ENCODE measurements around the gene STRBP. TPM values are rescaled to one million over a fixed set of nuclear protein-coding genes. Genes with fewer than 3 reads are reported as not detected.

The STRBP gene
- 48.0 TPM for polyA plus RNA-seq (2013, experiment 1 of 2)
- polyA plus RNA-seq (2013, experiment 2 of 2) = 48.6 TPM

DNA sequence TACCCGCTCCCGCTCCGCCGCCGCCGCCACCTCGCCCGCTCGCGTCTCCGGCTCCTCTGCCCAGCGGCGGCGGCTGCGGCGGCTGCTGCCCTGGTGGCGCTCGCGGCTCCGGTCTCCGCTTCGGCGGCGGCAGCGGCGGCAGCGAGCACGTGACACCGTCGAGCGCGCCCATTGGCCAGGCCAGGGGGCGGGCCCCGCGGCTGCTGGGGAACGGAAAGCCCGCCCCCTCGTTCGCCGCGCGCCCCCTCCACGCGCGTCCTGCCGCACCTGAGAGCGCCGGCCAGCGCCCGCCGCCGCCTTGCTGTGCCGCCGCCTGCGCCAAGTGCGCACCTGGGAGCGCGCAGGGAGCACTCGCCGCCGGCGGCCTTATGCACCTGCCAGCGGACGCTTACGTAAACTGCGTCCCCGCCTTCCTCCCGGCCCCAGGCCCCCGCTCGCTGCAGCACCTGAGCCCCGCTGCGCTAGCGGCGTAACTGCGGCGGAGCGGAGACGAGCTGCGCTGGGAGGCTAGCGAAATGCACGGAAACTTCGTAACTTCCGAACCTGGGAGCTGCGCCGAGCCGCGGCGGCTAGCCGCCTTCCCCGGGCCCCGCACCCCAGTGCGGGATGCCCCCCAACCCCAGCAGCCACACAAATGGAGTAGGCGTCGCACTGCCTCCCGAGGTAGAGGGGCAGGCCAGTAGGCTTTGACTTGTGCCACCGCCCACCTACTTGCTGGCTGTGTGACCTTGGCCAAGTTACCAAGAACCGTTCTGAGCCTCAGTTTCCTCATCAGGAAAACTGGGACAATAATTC, at the start of gene STRBP:
STRBP (minus strand) TSS at position 122 of the 795 bp plus-strand sequence. CDS start 84,452 bp downstream, outside the sequence.
- peaks cover 13% of the 10 kb centered on the region for H3K79me1 ChIP-seq (ENCODE audit: low read length)
- H3K79me2 ChIP-seq (ENCODE audit: control insufficient read depth, insufficient read depth, low read length) = peaks cover 19% of the 10 kb centered on the region
- H2BK120ac ChIP-seq (ENCODE audit: low read depth, low read length) = no peak within 1 kb of the TSS
- peak within 1 kb of the TSS; percentile 81 for H3K9ac ChIP-seq (ENCODE audit: low read length)
- H2BK5ac ChIP-seq (ENCODE audit: low read length) = no peak within 1 kb of the TSS
- no peaks in the 10 kb centered on the region for H3K27me3 ChIP-seq (ENCODE audit: insufficient read depth, low read length, poor library complexity)
- no peak within 1 kb of the TSS for H4K5ac ChIP-seq (ENCODE audit: low read length)
- WGBS (ENCODE audit: extremely low coverage, insufficient coverage, low lambda C conversion rate) = no CpG with 5 or more reads among the region's 97 CpGs
- no peaks in the 10 kb centered on the region for H3K36me3 ChIP-seq (ENCODE audit: control insufficient read depth, insufficient read depth, low read length)
- H3K4me3 ChIP-seq (ENCODE audit: low read length) = peak within 1 kb of the TSS; percentile 74
- no peak within 1 kb of the TSS for H3K23ac ChIP-seq (ENCODE audit: low read length)
- H2AK5ac ChIP-seq (ENCODE audit: low read length) = no peak within 1 kb of the TSS
- peak within 1 kb of the TSS; percentile 85 for H3K18ac ChIP-seq (ENCODE audit: low read length)
- H2BK15ac ChIP-seq (replicated peaks; ENCODE audit: low read depth) = no peak within 1 kb of the TSS
- peak within 1 kb of the TSS; percentile 62 for H3K4me2 ChIP-seq (ENCODE audit: low read length)
- H3K4me1 ChIP-seq (ENCODE audit: control insufficient read depth, low read depth, low read length) = peaks cover 9% of the 10 kb centered on the region
- peak within 1 kb of the TSS; percentile 52 for H3K27ac ChIP-seq (ENCODE audit: low read depth, low read length)
- peak within 1 kb of the TSS; percentile 57 for H3K4ac ChIP-seq (ENCODE audit: low read depth, low read length)
- no peak within 1 kb of the TSS for H4K8ac ChIP-seq (ENCODE audit: low read depth, low read length)
- peak; percentile 90 for DNase-seq
- peak within 1 kb of the TSS; percentile 91 for H3K56ac ChIP-seq (ENCODE audit: low read length)

DNA sequence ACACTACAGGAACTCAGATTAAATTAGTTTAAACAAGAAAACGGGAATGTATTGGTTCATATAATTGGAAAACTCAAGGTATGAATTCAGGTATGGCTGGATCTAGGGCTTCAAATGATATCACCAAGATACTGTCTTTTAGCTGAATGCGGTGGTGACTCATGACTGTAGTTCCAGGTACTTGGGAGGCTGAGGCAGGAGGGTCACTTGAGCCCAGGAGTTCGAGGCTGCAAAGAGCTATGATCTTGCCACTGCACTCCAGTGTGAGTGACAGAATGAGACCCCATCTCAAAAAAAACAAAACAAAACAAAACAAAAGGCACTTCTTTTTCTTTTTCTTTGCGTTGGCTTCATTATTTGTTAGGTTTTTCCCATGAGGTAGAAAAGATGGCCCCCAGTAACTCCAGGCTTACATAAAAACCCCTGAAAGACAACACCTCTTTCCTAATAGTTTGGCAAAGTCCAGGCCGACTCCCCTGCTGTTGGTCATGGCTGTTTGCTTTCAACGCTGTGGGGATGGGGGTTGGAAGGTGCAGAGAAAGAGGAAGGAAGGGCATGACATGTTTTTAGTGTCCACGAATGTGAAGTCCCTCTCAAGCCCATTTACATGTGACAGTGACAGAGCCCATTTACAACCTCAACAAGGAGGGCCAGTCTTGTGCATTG, 47.8 kb upstream of the STRBP start:
- Histone ChIP-seq H3K23ac (ENCODE audit: low read length) (no peak overlapping the region), H2BK120ac (ENCODE audit: low read depth, low read length) (no peak overlapping the region), H3K27me3 (ENCODE audit: insufficient read depth, low read length, poor library complexity) (no peaks in the 10 kb centered on the region), H3K56ac (ENCODE audit: low read length) (no peak overlapping the region), H4K5ac (ENCODE audit: low read length) (no peak overlapping the region), H2BK5ac (ENCODE audit: low read length) (no peak overlapping the region), H3K36me3 (ENCODE audit: control insufficient read depth, insufficient read depth, low read length) (no peaks in the 10 kb centered on the region), H2BK15ac (replicated peaks; ENCODE audit: low read depth) (no peak overlapping the region), H3K79me2 (ENCODE audit: control insufficient read depth, insufficient read depth, low read length) (no peaks in the 10 kb centered on the region), H3K18ac (ENCODE audit: low read length) (no peak overlapping the region), H3K4me3 (ENCODE audit: low read length) (no peak overlapping the region), H3K79me1 (ENCODE audit: low read length) (no peaks in the 10 kb centered on the region), H3K4ac (ENCODE audit: low read depth, low read length) (no peak overlapping the region), H2AK5ac (ENCODE audit: low read length) (no peak overlapping the region), H4K8ac (ENCODE audit: low read depth, low read length) (no peak overlapping the region), H3K9ac (ENCODE audit: low read length) (no peak overlapping the region), H3K4me2 (ENCODE audit: low read length) (no peak overlapping the region), H3K4me1 (ENCODE audit: control insufficient read depth, low read depth, low read length) (peaks cover 5% of the 10 kb centered on the region), H3K27ac (ENCODE audit: low read depth, low read length) (no peak overlapping the region)
- DNase-seq = no peak
- WGBS (ENCODE audit: extremely low coverage, insufficient coverage, low lambda C conversion rate) = no CpG with 5 or more reads among the region's 7 CpGs

DNA sequence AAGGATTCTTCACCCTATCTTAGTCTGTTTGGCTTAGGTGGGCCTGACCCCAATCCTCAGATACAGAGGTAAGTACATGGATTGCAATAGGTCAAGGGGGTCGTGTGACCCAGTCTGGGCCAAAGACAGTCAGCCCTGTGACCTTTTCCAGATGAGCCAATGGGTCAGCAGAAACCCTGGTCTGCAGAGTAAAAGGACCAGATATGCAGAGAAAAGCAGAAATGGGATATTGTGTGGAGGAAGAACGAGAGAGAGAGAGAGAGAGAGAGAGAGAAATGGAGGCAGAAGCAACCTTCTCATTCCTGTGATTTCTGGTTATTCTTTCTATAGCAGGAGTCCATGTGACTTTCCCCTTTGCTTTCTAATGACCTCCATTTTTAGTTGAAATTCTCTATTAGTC, 47.2 kb upstream of the STRBP start:
- no peak overlapping the region for H2BK5ac ChIP-seq (ENCODE audit: low read length)
- H3K4me2 ChIP-seq (ENCODE audit: low read length) = no peak overlapping the region
- no peak overlapping the region for H3K4ac ChIP-seq (ENCODE audit: low read depth, low read length)
- DNase-seq = no peak
- H4K8ac ChIP-seq (ENCODE audit: low read depth, low read length) = no peak overlapping the region
- H3K36me3 ChIP-seq (ENCODE audit: control insufficient read depth, insufficient read depth, low read length) = no peaks in the 10 kb centered on the region
- H3K9ac ChIP-seq (ENCODE audit: low read length) = no peak overlapping the region
- H3K4me3 ChIP-seq (ENCODE audit: low read length) = no peak overlapping the region
- H2AK5ac ChIP-seq (ENCODE audit: low read length) = no peak overlapping the region
- no CpG with 5 or more reads among the region's 2 CpGs for WGBS (ENCODE audit: extremely low coverage, insufficient coverage, low lambda C conversion rate)
- peaks cover 5% of the 10 kb centered on the region for H3K4me1 ChIP-seq (ENCODE audit: control insufficient read depth, low read depth, low read length)
- no peaks in the 10 kb centered on the region for H3K27me3 ChIP-seq (ENCODE audit: insufficient read depth, low read length, poor library complexity)
- no peak overlapping the region for H3K56ac ChIP-seq (ENCODE audit: low read length)
- H2BK120ac ChIP-seq (ENCODE audit: low read depth, low read length) = no peak overlapping the region
- H3K79me2 ChIP-seq (ENCODE audit: control insufficient read depth, insufficient read depth, low read length) = no peaks in the 10 kb centered on the region
- no peaks in the 10 kb centered on the region for H3K79me1 ChIP-seq (ENCODE audit: low read length)
- no peak overlapping the region for H3K18ac ChIP-seq (ENCODE audit: low read length)
- H4K5ac ChIP-seq (ENCODE audit: low read length) = no peak overlapping the region
- H3K27ac ChIP-seq (ENCODE audit: low read depth, low read length) = no peak overlapping the region
- H2BK15ac ChIP-seq (replicated peaks; ENCODE audit: low read depth) = no peak overlapping the region
- H3K23ac ChIP-seq (ENCODE audit: low read length) = no peak overlapping the region

DNA sequence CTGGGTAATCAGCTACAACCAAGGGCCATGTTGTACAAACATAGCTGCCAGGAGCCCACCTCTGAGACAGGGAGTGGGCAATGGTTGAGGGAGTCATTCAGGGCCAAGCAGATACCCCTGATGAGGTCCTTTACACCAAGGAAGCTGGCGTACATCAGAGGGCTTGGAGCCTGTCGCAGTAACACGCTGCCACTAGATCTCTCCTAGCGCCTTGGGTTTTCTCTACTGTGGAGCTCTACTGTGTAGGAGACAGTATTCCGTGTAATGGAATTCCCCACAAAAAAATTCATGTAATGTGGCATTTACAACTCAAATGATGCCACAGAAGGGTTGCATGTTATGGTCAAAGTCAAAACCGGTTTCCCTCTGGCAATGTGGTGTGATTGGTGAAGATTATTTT, 46.2 kb upstream of the STRBP start:
- no peak overlapping the region for H3K27ac ChIP-seq (ENCODE audit: low read depth, low read length)
- H2BK5ac ChIP-seq (ENCODE audit: low read length) = no peak overlapping the region
- no peaks in the 10 kb centered on the region for H3K79me2 ChIP-seq (ENCODE audit: control insufficient read depth, insufficient read depth, low read length)
- H3K9ac ChIP-seq (ENCODE audit: low read length) = no peak overlapping the region
- H3K36me3 ChIP-seq (ENCODE audit: control insufficient read depth, insufficient read depth, low read length) = no peaks in the 10 kb centered on the region
- no peak overlapping the region for H3K18ac ChIP-seq (ENCODE audit: low read length)
- no peak overlapping the region for H3K23ac ChIP-seq (ENCODE audit: low read length)
- WGBS (ENCODE audit: extremely low coverage, insufficient coverage, low lambda C conversion rate) = no CpG with 5 or more reads among the region's 6 CpGs
- DNase-seq = no peak
- H3K27me3 ChIP-seq (ENCODE audit: insufficient read depth, low read length, poor library complexity) = no peaks in the 10 kb centered on the region
- H3K4me3 ChIP-seq (ENCODE audit: low read length) = no peak overlapping the region
- H4K8ac ChIP-seq (ENCODE audit: low read depth, low read length) = no peak overlapping the region
- H3K4ac ChIP-seq (ENCODE audit: low read depth, low read length) = no peak overlapping the region
- H3K4me1 ChIP-seq (ENCODE audit: control insufficient read depth, low read depth, low read length) = peaks cover 5% of the 10 kb centered on the region
- no peak overlapping the region for H2BK15ac ChIP-seq (replicated peaks; ENCODE audit: low read depth)
- H2AK5ac ChIP-seq (ENCODE audit: low read length) = no peak overlapping the region
- no peak overlapping the region for H3K4me2 ChIP-seq (ENCODE audit: low read length)
- no peak overlapping the region for H2BK120ac ChIP-seq (ENCODE audit: low read depth, low read length)
- no peaks in the 10 kb centered on the region for H3K79me1 ChIP-seq (ENCODE audit: low read length)
- H4K5ac ChIP-seq (ENCODE audit: low read length) = no peak overlapping the region
- H3K56ac ChIP-seq (ENCODE audit: low read length) = no peak overlapping the region

DNA sequence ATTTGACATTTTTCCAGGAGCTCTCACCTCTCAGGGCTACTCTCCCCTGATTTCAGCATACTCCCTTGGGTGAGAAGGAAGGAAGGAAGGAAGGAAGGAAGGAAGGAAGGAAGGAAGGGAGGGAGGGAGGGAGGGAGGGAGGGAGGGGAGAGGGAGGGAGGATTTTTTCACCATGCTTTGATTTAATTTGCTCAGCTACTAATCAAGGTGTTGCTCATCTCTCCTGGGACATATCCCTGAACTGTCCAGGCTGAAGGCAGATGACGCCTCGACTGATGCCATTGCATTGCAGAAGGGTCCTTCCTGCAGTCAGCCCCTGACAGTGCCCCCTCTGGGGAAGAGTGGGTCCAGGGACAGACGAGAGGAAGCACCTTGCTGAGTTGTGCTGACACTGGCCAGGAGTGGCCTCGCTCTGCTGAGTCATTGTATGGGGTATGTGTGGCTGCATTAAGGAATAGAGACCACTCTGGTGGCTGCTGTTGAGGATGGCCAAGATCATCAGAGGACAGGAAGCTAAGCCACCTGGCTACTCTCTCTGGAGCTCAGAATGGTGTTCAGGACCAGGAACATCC, 44.0 kb upstream of the STRBP start:
- Histone ChIP-seq H3K4me2 (ENCODE audit: low read length) (no peak overlapping the region), H3K23ac (ENCODE audit: low read length) (no peak overlapping the region), H4K8ac (ENCODE audit: low read depth, low read length) (no peak overlapping the region), H3K79me2 (ENCODE audit: control insufficient read depth, insufficient read depth, low read length) (no peaks in the 10 kb centered on the region), H4K5ac (ENCODE audit: low read length) (no peak overlapping the region), H3K9ac (ENCODE audit: low read length) (no peak overlapping the region), H3K36me3 (ENCODE audit: control insufficient read depth, insufficient read depth, low read length) (no peaks in the 10 kb centered on the region), H3K4me1 (ENCODE audit: control insufficient read depth, low read depth, low read length) (peaks cover 3% of the 10 kb centered on the region), H3K56ac (ENCODE audit: low read length) (no peak overlapping the region), H3K4me3 (ENCODE audit: low read length) (no peak overlapping the region), H2BK120ac (ENCODE audit: low read depth, low read length) (no peak overlapping the region), H3K27me3 (ENCODE audit: insufficient read depth, low read length, poor library complexity) (no peaks in the 10 kb centered on the region), H3K18ac (ENCODE audit: low read length) (no peak overlapping the region), H2BK5ac (ENCODE audit: low read length) (no peak overlapping the region), H2BK15ac (replicated peaks; ENCODE audit: low read depth) (no peak overlapping the region), H2AK5ac (ENCODE audit: low read length) (no peak overlapping the region), H3K27ac (ENCODE audit: low read depth, low read length) (no peak overlapping the region), H3K79me1 (ENCODE audit: low read length) (no peaks in the 10 kb centered on the region), H3K4ac (ENCODE audit: low read depth, low read length) (no peak overlapping the region)
- no CpG with 5 or more reads among the region's 4 CpGs for WGBS (ENCODE audit: extremely low coverage, insufficient coverage, low lambda C conversion rate)
- peak; percentile 45 for DNase-seq

Data from mesendoderm (in vitro differentiated cells).